Bone marrow (tissue), 2 donors: ENCODE data around the gene TBL1Y.
"Not testable (repeated sequence)": the region's sequence is repeated elsewhere in the genome, so short reads cannot be mapped to it uniquely, and the experiment has no call there.

Experiments
- DNase-seq, 2 donors: peaks; one replicate each; lab custom pipeline; 2025; lab: John Stamatoyannopoulos, UW

The TBL1Y gene

DNA sequence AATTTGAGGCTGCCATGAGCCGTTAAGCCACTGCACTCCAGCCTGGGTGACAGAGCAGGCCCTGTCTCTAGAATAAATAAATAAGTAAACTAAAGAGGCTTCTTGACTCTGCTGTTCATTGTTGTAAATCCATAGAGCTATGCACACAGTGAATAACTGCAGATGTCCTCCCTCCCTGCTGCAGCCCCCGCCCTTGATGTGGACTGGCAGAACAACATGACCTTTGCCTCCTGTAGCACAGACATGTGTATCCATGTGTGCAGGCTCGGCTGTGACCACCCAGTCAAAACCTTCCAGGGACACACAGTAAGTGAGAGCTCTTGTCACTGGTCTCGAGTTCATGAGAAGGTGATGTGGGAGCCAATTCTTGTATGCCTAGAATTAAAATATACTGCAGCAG is 170.1 kb downstream of the TBL1Y start:
- not testable (repeated sequence) for DNase-seq

GRCh38 chrY:7085606-7086005 is 175.1 kb downstream of the TBL1Y start:
- DNase-seq: peak; percentile 0 to 15

GRCh38 chrY:7092836-7093235 is 182.3 kb downstream of the TBL1Y start:
- no peak for DNase-seq

DNA sequence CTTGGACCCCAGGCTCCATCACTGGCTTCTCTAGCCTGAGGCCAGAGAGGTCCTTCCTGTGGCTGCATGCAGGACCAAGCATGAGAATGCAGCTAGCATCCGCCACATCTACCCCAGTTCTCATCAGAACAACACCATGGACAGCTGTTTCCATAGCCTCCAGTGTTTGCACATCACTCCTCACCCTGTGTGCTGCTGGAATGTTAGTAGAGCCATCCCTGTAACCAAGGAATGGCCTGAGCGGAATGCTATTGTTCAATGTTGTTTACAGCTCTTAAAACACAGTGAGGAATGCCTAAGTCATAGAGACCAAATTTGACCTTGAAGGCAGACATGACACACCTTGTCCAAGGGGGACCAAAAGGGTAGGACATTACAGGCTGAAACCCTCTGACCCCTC is 183.9 kb downstream of the TBL1Y start:
- no peak for DNase-seq

GRCh38 chrY:7097021-7097420 is 186.5 kb downstream of the TBL1Y start:
- no peak for DNase-seq

DNA sequence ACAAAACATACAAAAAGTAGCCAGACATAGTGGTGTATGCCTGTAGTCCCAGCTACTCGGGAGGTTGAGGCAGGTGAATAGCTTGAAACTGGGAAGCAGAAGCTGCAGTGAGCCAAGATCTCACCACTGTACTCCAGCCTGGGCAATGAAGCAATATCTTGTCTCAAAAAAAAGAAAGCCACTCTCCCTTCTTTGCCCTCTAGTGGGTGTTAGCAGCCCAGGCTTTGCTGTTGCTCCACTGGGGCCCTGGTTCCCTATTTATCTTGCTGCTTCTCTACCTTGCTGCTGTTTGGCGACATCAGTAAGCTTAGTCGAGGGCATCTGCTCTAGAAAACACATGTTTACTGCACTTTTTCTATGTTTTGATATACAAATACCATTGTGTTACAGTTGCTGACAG is 189.2 kb downstream of the TBL1Y start:
- no peak for DNase-seq

DNA sequence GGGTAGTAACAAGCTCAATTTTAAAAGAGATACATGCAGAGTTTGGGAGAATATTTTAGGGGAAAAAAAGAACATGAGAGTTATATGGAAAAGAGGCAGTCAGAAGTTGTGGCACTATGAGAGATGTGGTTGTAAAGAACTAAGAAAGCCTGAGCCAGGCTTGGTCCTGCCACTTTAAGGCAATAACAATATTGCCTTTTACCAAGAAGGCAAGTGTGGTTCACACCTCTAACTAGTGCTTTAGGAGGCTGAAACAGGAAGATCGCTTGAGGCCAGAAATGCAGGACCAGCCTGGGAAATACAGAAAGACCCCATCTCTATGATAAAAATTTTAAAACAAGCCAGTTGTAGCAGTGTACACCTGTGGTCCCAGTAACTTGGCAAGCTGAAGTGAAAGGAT is 192.2 kb downstream of the TBL1Y start:
- DNase-seq: no peak

- DNase-seq: no peak
These were observed 196.7 kb downstream of the TBL1Y start for GRCh38 chrY:7107179-7107578.

- no peak for DNase-seq
These were observed 199.6 kb downstream of the TBL1Y start for GRCh38 chrY:7110086-7110485.

DNA sequence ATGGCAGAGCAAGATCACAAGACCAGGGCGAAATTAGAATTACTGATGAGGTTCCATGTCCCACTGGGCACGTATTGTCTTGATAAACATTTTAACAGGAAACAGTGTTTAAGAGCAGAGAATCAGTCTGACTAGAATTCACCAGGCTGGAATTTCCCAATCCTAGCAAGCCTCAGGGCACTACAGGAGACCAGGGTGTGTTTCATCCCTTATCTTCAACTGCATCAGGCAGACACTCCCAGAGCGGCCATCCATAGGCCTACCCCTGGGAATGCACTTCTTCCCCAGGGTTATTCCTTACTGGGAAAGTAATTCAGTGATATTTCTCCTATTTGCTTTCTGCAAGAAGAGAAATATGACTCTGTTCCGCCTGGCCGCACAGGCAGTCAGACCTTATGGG is 205.4 kb downstream of the TBL1Y start:
- no peak for DNase-seq

DNA sequence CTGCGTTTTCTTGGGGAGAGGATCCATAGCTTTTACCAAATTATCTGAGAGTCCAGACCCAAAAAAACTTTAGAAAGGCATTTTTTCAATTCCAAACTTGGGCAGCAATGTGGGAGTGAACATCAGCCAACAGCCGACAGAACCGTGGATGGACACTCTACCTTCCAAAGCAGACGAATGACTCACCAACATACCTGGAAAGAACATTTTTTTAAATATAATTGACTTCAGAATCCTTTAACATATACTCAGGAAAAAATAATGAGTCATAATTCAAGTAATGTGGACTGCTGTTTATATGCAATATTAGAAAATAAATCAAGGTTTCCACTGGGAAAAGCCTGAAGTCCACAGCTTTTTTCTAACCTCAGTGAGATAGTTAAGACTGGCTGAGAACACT is 211.7 kb downstream of the TBL1Y start:
- no peak for DNase-seq

DNA sequence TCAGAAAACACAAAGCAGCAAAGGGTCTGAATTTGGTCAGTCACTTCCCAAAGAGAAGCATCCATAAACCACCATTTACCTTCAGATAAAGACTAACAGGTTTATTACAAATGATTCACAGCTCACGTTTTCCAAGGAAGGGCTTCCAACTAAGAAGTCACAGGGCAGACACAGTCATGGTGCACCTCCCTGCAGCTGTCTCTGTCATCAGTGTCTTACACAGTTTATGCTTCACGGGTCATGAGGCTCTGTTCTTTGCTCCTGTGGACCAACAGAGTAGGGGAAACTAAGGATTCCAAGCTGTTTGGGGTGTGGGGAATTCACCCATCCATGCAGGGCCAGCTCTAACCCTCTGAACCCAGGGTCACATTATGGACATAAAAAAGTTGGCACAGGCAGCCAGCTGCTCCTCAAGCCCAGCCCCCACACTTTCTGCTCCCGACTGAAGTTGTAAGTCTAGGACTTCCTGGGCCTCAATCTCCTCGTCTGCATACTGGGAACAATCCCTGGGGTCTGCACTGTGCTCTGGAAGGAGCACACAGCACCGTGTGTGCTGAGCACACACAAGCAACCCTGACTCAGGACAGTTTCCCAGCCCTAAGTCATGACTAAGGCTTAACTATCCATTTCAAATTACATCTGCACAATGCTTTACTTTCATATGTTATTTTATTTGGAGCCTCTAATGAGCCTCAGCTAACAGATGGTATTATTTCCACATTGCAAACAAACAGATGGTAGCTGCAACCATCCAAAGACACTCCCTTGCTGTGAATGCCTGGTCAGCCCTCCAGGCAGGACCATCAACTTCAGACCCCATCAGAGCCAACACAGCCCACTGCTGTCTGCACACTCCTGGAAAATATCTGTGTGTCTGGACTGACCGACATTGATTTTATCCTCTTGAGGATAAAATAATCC is 214.9 kb downstream of the TBL1Y start:
- no peak for DNase-seq

DNA sequence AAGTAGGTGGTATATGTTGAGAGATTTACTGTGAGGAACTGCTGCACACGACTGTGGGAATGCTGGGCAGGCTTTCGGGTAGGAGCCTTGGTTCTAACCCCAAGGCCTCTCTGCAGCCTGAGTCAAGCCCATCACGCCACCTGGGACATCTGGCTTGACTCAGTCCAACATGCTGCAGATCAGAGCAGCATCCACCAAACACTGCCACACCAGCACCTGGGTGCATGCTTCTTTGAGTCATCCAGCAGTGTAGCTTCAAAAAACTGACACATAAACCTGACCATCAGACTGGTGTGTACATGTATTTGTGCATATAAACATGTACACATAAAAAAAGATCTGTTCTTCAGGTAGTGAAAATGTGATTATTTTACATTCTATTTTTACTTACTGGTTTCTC is 217.7 kb downstream of the TBL1Y start:
- DNase-seq: no peak
